ENCODE data around the gene EPG5. TPM values are rescaled to one million over a fixed set of nuclear protein-coding genes. Genes with fewer than 3 reads are reported as not detected.

Gene EPG5
- total RNA-seq, 2 experiments from 2014 or later, result 4.8 to 8.7 TPM

- Histone ChIP-seq H3K4me1 (ENCODE audit: insufficient read depth, low read length, poor library complexity, severe bottlenecking) (no peaks in the 10 kb centered on the region), H3K4me3 (ENCODE audit: low read depth, low read length, poor library complexity, severe bottlenecking) (no peak overlapping the region), H2AFZ (ENCODE audit: low read length) (no peak overlapping the region), H3K36me3 (ENCODE audit: insufficient read depth, low read length) (peaks cover 6% of the 10 kb centered on the region; the same call in 1 of the 2 replicates), H3K27ac (ENCODE audit: low read depth, low read length, poor library complexity, severe bottlenecking) (no peak overlapping the region), H3K79me2 (ENCODE audit: insufficient read depth, low read depth, low read length) (no peaks in the 10 kb centered on the region), H4K20me1 (ENCODE audit: insufficient read depth, low read length) (no peaks in the 10 kb centered on the region), H3K9me3 (ENCODE audit: low read length) (no peaks in the 10 kb centered on the region), H3K9me2 (ENCODE audit: insufficient read depth, low read length) (no peaks in the 10 kb centered on the region), H3K4me2 (ENCODE audit: low read length) (no peak overlapping the region)
- CTCF ChIA-PET (ENCODE audit: unreplicated experiment), result no interaction called here
- DNase-seq (ENCODE audit: low spot score), result no peak
- no TSS peak for BruUV-seq (replicated peaks)
- intact Hi-C loops (cut with micrococcal nuclease; ENCODE audit: unreplicated experiment), result no loop called here
- POLR2A ChIA-PET, result no interaction called here
- TF ChIP-seq EZH2phosphoT487 (IDR thresholded peaks at IDR 0.05; ENCODE audit: borderline replicate concordance, low read depth, low read length) (no peak), CTCF (conservative IDR thresholded peaks at IDR 0.05; ENCODE audit: low read length) (no peak)
These were observed 107.8 kb downstream of the EPG5 start for GRCh38 chr18:45859334-45859733.

GRCh38 chr18:45856531-45856930, 110.6 kb downstream of the EPG5 start:
- Histone ChIP-seq H3K9me3 (ENCODE audit: low read length) (no peaks in the 10 kb centered on the region), H3K4me1 (ENCODE audit: insufficient read depth, low read length, poor library complexity, severe bottlenecking) (no peaks in the 10 kb centered on the region), H3K9me2 (ENCODE audit: insufficient read depth, low read length) (no peaks in the 10 kb centered on the region), H3K4me3 (ENCODE audit: low read depth, low read length, poor library complexity, severe bottlenecking) (no peak overlapping the region), H3K4me2 (ENCODE audit: low read length) (no peak overlapping the region), H3K79me2 (ENCODE audit: insufficient read depth, low read depth, low read length) (no peaks in the 10 kb centered on the region), H4K20me1 (ENCODE audit: insufficient read depth, low read length) (no peaks in the 10 kb centered on the region), H2AFZ (ENCODE audit: low read length) (no peak overlapping the region), H3K36me3 (ENCODE audit: insufficient read depth, low read length) (peaks cover 6% of the 10 kb centered on the region; the same call in 1 of the 2 replicates), H3K27ac (ENCODE audit: low read depth, low read length, poor library complexity, severe bottlenecking) (no peak overlapping the region)
- ChIA-PET POLR2A (no interaction called here), CTCF (ENCODE audit: unreplicated experiment) (no interaction called here)
- intact Hi-C loops (cut with micrococcal nuclease; ENCODE audit: unreplicated experiment), result no loop called here
- no TSS peak for BruUV-seq (replicated peaks)
- DNase-seq (ENCODE audit: low spot score), result no peak
- TF ChIP-seq EZH2phosphoT487 (IDR thresholded peaks at IDR 0.05; ENCODE audit: borderline replicate concordance, low read depth, low read length) (no peak), CTCF (conservative IDR thresholded peaks at IDR 0.05; ENCODE audit: low read length) (no peak)

GRCh38 chr18:45854036-45854586, 113.0 kb downstream of the EPG5 start:
- no TSS peak for BruUV-seq (replicated peaks)
- H3K4me2 ChIP-seq (ENCODE audit: low read length), result no peak overlapping the region
- no peaks in the 10 kb centered on the region for H3K9me3 ChIP-seq (ENCODE audit: low read length)
- H3K36me3 ChIP-seq (ENCODE audit: insufficient read depth, low read length), result peaks cover 3% of the 10 kb centered on the region; the same call in 1 of the 2 replicates
- H3K9me2 ChIP-seq (ENCODE audit: insufficient read depth, low read length), result no peaks in the 10 kb centered on the region
- TF ChIP-seq CTCF (conservative IDR thresholded peaks at IDR 0.05; ENCODE audit: low read length) (no peak), EZH2phosphoT487 (IDR thresholded peaks at IDR 0.05; ENCODE audit: borderline replicate concordance, low read depth, low read length) (no peak)
- H4K20me1 ChIP-seq (ENCODE audit: insufficient read depth, low read length), result no peaks in the 10 kb centered on the region
- CTCF ChIA-PET (ENCODE audit: unreplicated experiment), result no interaction called here
- no peak overlapping the region for H3K4me3 ChIP-seq (ENCODE audit: low read depth, low read length, poor library complexity, severe bottlenecking)
- no peak overlapping the region for H3K27ac ChIP-seq (ENCODE audit: low read depth, low read length, poor library complexity, severe bottlenecking)
- no peak for DNase-seq (ENCODE audit: low spot score)
- POLR2A ChIA-PET, result no interaction called here
- H2AFZ ChIP-seq (ENCODE audit: low read length), result no peak overlapping the region
- no peaks in the 10 kb centered on the region for H3K79me2 ChIP-seq (ENCODE audit: insufficient read depth, low read depth, low read length)
- no peaks in the 10 kb centered on the region for H3K4me1 ChIP-seq (ENCODE audit: insufficient read depth, low read length, poor library complexity, severe bottlenecking)
- intact Hi-C loops (cut with micrococcal nuclease; ENCODE audit: unreplicated experiment), result no loop called here
